Measurements from ENCODE around the gene OR6J1. TPM values are rescaled to one million over a fixed set of nuclear protein-coding genes. Genes with fewer than 3 reads are reported as not detected.

The OR6J1 gene
- total and polyA plus RNA-seq, 2 of the 13 experiments (the other 11 are each of a cell fraction or from before 2014, with no cell fraction given), result not detected

DNA sequence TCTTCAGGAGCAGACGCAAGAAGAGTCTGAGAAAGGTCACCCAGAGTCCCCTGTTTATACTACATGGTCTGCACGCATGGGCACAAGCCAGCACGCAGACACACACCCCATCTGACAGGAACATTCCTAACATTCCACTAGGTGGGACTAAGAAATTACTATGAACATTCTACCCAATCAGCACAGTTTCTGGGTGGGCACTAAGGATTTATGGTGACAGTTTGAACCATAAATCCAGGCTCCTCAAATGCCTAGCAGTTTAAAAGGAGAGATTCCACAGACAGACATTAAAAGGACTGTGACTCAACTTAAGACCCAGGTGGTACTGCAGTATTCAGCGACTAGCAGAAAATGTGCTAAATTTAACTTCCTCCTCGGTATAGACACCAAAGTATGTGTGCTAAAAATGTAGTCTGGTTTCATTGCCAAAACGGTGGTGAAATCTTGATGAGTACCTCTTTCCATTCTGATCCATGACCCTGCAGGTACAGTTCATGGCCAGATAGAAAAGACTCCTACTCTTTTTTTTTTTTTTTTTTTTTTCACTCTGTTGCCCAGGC is 29.8 kb downstream of the OR6J1 start (continued):
- TF ChIP-seq, protein P1, sequence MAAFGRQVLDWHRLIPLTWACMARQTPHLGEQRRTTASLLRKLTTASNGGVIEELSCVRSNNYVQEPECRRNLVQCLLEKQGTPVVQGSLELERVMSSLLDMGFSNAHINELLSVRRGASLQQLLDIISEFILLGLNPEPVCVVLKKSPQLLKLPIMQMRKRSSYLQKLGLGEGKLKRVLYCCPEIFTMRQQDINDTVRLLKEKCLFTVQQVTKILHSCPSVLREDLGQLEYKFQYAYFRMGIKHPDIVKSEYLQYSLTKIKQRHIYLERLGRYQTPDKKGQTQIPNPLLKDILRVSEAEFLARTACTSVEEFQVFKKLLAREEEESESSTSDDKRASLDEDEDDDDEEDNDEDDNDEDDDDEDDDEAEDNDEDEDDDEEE (CRISPR knock-in tag; IDR thresholded peaks at IDR 0.05), result peak; percentile 57; the same call in 1 of the 2 replicates
- TF ChIP-seq MEIS2 (CRISPR knock-in tag; IDR thresholded peaks at IDR 0.05) (0 out of 2 replicates have a peak, but pooled peaks have one; percentile 39), MXD4 (CRISPR knock-in tag; IDR thresholded peaks at IDR 0.05) (peak; percentile 24; the same call in 1 of the 2 replicates), SIX1 (CRISPR knock-in tag; IDR thresholded peaks at IDR 0.05; ENCODE audit: borderline replicate concordance) (no peak), SPEN (CRISPR knock-in tag; IDR thresholded peaks at IDR 0.05; ENCODE audit: low read depth) (no peak), TEAD3 (CRISPR knock-in tag; optimal IDR thresholded peaks at IDR 0.05; ENCODE audit: borderline replicate concordance) (peak; percentile 98), ZNF251 (CRISPR knock-in tag; IDR thresholded peaks at IDR 0.05) (no peak), NCOA2 (CRISPR knock-in tag; IDR thresholded peaks at IDR 0.05) (0 out of 2 replicates have a peak, but pooled peaks have one; percentile 15), TBX3 (IDR thresholded peaks at IDR 0.05; ENCODE audit: borderline replicate concordance) (peak; percentile 36; the same call in 1 of the 2 replicates), NR2F6 (IDR thresholded peaks at IDR 0.05) (no peak; the same call in 1 of the 2 replicates), NR2F6 (CRISPR knock-in tag; IDR thresholded peaks at IDR 0.05) (peak; percentile 24; the same call in 1 of the 2 replicates), HNF4G (IDR thresholded peaks at IDR 0.05; ENCODE audit: borderline replicate concordance, low read depth, low read length) (no peak), HNF4G (CRISPR knock-in tag; IDR thresholded peaks at IDR 0.05; ENCODE audit: borderline replicate concordance, low read depth) (no peak), ZNF367 (CRISPR knock-in tag; IDR thresholded peaks at IDR 0.05; ENCODE audit: borderline replicate concordance) (no peak), KDM5B (CRISPR knock-in tag; IDR thresholded peaks at IDR 0.05; ENCODE audit: borderline replicate concordance) (no peak), ZBTB21 (CRISPR knock-in tag; IDR thresholded peaks at IDR 0.05) (no peak), NFYC (CRISPR knock-in tag; IDR thresholded peaks at IDR 0.05) (0 out of 2 replicates have a peak, but pooled peaks have one; percentile 36), ZNF121 (CRISPR knock-in tag; IDR thresholded peaks at IDR 0.05) (no peak), MAF1 (CRISPR knock-in tag; IDR thresholded peaks at IDR 0.05; ENCODE audit: borderline replicate concordance) (no peak)
- TF ChIP-seq, protein P2, sequence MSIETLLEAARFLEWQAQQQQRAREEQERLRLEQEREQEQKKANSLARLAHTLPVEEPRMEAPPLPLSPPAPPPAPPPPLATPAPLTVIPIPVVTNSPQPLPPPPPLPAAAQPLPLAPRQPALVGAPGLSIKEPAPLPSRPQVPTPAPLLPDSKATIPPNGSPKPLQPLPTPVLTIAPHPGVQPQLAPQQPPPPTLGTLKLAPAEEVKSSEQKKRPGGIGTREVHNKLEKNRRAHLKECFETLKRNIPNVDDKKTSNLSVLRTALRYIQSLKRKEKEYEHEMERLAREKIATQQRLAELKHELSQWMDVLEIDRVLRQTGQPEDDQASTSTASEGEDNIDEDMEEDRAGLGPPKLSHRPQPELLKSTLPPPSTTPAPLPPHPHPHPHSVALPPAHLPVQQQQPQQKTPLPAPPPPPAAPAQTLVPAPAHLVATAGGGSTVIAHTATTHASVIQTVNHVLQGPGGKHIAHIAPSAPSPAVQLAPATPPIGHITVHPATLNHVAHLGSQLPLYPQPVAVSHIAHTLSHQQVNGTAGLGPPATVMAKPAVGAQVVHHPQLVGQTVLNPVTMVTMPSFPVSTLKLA (IDR thresholded peaks at IDR 0.05), result 0 out of 2 replicates have a peak, but pooled peaks have one; percentile 5
- TF ChIP-seq, protein P3, sequence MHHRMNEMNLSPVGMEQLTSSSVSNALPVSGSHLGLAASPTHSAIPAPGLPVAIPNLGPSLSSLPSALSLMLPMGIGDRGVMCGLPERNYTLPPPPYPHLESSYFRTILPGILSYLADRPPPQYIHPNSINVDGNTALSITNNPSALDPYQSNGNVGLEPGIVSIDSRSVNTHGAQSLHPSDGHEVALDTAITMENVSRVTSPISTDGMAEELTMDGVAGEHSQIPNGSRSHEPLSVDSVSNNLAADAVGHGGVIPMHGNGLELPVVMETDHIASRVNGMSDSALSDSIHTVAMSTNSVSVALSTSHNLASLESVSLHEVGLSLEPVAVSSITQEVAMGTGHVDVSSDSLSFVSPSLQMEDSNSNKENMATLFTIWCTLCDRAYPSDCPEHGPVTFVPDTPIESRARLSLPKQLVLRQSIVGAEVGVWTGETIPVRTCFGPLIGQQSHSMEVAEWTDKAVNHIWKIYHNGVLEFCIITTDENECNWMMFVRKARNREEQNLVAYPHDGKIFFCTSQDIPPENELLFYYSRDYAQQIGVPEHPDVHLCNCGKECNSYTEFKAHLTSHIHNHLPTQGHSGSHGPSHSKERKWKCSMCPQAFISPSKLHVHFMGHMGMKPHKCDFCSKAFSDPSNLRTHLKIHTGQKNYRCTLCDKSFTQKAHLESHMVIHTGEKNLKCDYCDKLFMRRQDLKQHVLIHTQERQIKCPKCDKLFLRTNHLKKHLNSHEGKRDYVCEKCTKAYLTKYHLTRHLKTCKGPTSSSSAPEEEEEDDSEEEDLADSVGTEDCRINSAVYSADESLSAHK (CRISPR knock-in tag; IDR thresholded peaks at IDR 0.05; ENCODE audit: borderline replicate concordance), result no peak
- TF ChIP-seq, protein P4, sequence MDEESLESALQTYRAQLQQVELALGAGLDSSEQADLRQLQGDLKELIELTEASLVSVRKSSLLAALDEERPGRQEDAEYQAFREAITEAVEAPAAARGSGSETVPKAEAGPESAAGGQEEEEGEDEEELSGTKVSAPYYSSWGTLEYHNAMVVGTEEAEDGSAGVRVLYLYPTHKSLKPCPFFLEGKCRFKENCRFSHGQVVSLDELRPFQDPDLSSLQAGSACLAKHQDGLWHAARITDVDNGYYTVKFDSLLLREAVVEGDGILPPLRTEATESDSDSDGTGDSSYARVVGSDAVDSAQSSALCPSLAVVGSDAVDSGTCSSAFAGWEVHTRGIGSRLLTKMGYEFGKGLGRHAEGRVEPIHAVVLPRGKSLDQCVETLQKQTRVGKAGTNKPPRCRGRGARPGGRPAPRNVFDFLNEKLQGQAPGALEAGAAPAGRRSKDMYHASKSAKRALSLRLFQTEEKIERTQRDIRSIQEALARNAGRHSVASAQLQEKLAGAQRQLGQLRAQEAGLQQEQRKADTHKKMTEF (CRISPR knock-in tag; IDR thresholded peaks at IDR 0.05), result 0 out of 2 replicates have a peak, but pooled peaks have one; percentile 20
